MCF 10A (cell line): Measurements from ENCODE around the gene DBNL. TPM values are rescaled to one million over a fixed set of nuclear protein-coding genes. Genes with fewer than 3 reads are reported as not detected.
A peak's percentile ranks its signal among the peaks of the same experiment; 100 is the strongest.

Experiments used
- BruUV-seq: library from RNA; stranded (reverse); fragments of 400-500 nt; replicated peaks from 2 replicates; lab custom pipeline; 2021; lab: Mats Ljungman, UMichigan
- CTCF ChIA-PET: fragments of 300-600 bp; sonication (Branson Sonifier 250); formaldehyde crosslinking; extraction: SDS; loops from one replicate; lab custom pipeline; 2021; ENCODE audit warnings: antibody characterized with exemption, inconsistent platforms; lab: Yijun Ruan, JAX
- POLR2A ChIA-PET: fragments of 300-600, 350-650 bp; sonication (Branson Sonifier 250); formaldehyde crosslinking; extraction: SDS; loops from one replicate; lab custom pipeline; 2020; ENCODE audit warnings: antibody characterized with exemption, inconsistent platforms; lab: Yijun Ruan, JAX
- DNase-seq: peaks from one replicate; pipeline ENCODE4 v3.0.0-alpha.2; 2018; ENCODE audit not compliant: unreplicated experiment
- H3K27ac Mint-ChIP-seq: one replicate; pipeline ENCODE4 v1.8.0; 2022; ENCODE audit warnings: mild to moderate bottlenecking, low read depth, mixed read lengths; ENCODE audit not compliant: unreplicated experiment
- H3K27me3 Mint-ChIP-seq: one replicate; pipeline ENCODE4 v1.8.0; 2022; ENCODE audit warnings: mixed read lengths; ENCODE audit not compliant: insufficient read depth, unreplicated experiment
- H3K36me3 Mint-ChIP-seq: one replicate; pipeline ENCODE4 v1.8.0; 2022; ENCODE audit warnings: mild to moderate bottlenecking, moderate library complexity, mixed read lengths; ENCODE audit not compliant: insufficient read depth, unreplicated experiment
- H3K4me1 Mint-ChIP-seq: one replicate; pipeline ENCODE4 v1.8.0; 2022; ENCODE audit warnings: mixed read lengths; ENCODE audit not compliant: insufficient read depth, unreplicated experiment
- H3K4me3 Mint-ChIP-seq: one replicate; pipeline ENCODE4 v1.8.0; 2022; ENCODE audit warnings: mild to moderate bottlenecking, moderate library complexity, mixed read lengths; ENCODE audit not compliant: unreplicated experiment
- H3K9me3 Mint-ChIP-seq: one replicate; pipeline ENCODE4 v1.8.0; 2022; ENCODE audit warnings: mixed read lengths; ENCODE audit not compliant: unreplicated experiment
- intact Hi-C: fragments of 100-400 bp; cut with micrococcal nuclease; formaldehyde crosslinking; loops from 2 replicates; pipeline ENCODE4 v1.14.1; 2022
- total RNA-seq: library from RNA; stranded (reverse); gene quantifications from 2 replicates; pipeline ENCODE4 v1.2.3, GENCODE V29; 2022
- TF ChIP-seq, protein P1 (sequence below): fragments of 200-600 bp; IDR thresholded peaks from one replicate; pipeline ENCODE4 v1.8.0; 2022; ENCODE audit warnings: antibody characterized with exemption, mild to moderate bottlenecking; ENCODE audit not compliant: unreplicated experiment

Gene DBNL
- total RNA-seq, 1 experiment from 2014 or later: 49.7 TPM

DNA sequence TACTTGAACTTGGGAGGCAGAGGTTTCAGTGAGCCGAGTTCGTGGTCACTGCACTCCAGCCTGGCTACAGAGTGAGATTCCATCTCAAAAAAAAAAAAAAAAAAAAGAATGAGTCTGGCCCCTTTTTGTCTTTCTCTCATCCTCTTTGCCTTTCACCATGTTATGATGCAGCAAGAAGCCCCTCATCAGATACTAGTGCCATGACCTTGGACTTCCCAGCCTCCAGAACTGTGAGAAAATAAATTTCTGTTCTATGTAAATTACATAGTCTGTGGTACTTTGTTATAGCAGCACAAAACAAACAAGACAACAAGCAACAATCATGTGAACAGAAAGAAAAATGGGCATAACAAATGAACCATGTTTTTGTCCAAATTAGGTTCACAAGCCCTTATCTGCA is 2.3 kb upstream of the DBNL start:
- CTCF ChIA-PET: no interaction called here
- Mint-ChIP-seq H3K36me3 (peaks cover 7% of the 10 kb centered on the region), H3K27me3 (no peaks in the 10 kb centered on the region), H3K4me3 (no peak overlapping the region), H3K4me1 (peaks cover 17% of the 10 kb centered on the region), H3K9me3 (no peaks in the 10 kb centered on the region), H3K27ac (no peak overlapping the region)
- DNase-seq: no peak
- BruUV-seq: no TSS peak
- TF ChIP-seq, protein P1, sequence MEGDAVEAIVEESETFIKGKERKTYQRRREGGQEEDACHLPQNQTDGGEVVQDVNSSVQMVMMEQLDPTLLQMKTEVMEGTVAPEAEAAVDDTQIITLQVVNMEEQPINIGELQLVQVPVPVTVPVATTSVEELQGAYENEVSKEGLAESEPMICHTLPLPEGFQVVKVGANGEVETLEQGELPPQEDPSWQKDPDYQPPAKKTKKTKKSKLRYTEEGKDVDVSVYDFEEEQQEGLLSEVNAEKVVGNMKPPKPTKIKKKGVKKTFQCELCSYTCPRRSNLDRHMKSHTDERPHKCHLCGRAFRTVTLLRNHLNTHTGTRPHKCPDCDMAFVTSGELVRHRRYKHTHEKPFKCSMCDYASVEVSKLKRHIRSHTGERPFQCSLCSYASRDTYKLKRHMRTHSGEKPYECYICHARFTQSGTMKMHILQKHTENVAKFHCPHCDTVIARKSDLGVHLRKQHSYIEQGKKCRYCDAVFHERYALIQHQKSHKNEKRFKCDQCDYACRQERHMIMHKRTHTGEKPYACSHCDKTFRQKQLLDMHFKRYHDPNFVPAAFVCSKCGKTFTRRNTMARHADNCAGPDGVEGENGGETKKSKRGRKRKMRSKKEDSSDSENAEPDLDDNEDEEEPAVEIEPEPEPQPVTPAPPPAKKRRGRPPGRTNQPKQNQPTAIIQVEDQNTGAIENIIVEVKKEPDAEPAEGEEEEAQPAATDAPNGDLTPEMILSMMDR: no peak
- intact Hi-C loops: no loop called here
- POLR2A ChIA-PET: no interaction called here

DNA sequence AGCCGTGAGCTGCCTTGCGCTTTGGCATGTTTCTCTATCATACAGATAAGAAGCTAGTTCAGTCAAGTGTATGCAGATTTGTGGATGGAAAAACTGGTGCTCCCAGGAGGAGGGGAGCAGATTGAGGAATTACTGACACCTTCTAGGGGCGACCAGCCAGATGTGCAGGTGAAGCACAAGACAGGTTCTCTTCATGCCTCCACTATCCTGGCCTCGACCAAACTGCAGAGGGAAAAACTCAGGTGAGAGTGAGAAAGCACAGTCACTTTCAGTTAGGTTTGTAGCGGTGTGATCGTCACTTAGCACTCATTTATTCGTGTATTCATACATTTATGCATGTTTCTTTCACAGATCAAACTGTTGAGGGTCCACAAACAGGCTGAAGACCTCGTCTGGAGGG is 600 bp upstream of the DBNL start:
- peak overlapping the region; percentile 86 for H3K27ac Mint-ChIP-seq
- intact Hi-C loops: no loop called here
- BruUV-seq: TSS peak; percentile 91
- ChIA-PET POLR2A (interaction anchor here (0.6 to 2.0 kb wide), 24 partner anchors 9 to 957 kb away, joined by 3 to 24 read pairs (median 5); partner anchors contain the start of genes DDX56, NUDCD3, PGAM2 and POLD2), CTCF (no interaction called here)
- peaks cover 26% of the 10 kb centered on the region for H3K4me1 Mint-ChIP-seq
- TF ChIP-seq, protein P1: no peak
- no peaks in the 10 kb centered on the region for H3K27me3 Mint-ChIP-seq
- H3K9me3 Mint-ChIP-seq: no peaks in the 10 kb centered on the region
- H3K4me3 Mint-ChIP-seq: peak overlapping the region; percentile 78
- H3K36me3 Mint-ChIP-seq: peaks cover 7% of the 10 kb centered on the region
- DNase-seq: no peak

DNA sequence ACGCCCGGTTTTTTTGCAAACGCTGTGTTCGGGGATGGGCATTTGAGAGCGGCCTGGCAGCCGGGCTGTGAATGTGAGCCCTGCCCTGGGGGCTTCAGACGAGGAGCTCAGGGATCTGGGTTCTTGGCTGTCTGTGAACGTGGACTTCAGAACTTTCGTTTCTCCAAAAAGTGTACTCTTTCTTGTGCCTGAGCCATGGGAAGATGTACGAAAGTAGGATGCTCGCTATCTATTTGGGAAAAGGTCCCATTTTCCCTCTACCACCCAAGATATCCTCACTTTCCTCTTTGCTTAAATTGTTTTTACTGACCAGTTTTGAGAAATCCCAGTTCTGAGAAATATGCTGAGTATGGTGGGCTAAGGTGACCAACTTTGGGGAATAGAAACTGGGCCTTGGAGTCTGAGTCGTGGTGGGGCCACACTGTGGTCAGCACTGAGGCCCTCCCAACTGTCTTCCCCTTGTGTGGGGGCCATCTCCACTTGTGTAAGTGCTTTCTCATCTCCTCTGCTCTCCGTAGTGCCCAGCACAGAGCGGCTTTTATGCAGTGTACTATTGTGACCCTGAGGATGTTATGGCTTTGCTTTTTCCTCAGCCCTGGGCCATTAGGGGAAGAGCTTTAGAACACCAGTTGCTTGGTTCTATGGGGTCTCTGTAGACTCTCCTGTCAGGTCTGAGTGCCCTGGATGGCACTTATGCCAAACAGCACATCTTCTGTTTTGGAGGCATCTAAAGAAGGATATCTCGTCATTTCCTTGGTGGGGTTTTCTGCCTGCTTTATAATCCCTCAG is 918 bp downstream of the DBNL start:
- Mint-ChIP-seq H3K4me1 (peaks cover 26% of the 10 kb centered on the region), H3K27me3 (no peaks in the 10 kb centered on the region), H3K27ac (peak overlapping the region; percentile 86), H3K9me3 (no peaks in the 10 kb centered on the region), H3K4me3 (peak overlapping the region; percentile 78), H3K36me3 (peaks cover 7% of the 10 kb centered on the region)
- TSS peak; percentile 30 for BruUV-seq
- peak; percentile 55 for DNase-seq
- ChIA-PET CTCF (interaction anchor here (1.3 kb wide), 1 partner anchor 17 kb away, joined by 4 read pairs; no protein-coding TSS in a partner anchor), POLR2A (interaction anchor here (0.6 to 2.0 kb wide), 10 partner anchors 12 to 594 kb away, joined by 3 to 24 read pairs (median 6); partner anchors contain the start of genes NUDCD3, PGAM2 and YKT6)
- TF ChIP-seq, protein P1: no peak
- intact Hi-C loops: no loop called here

DNA sequence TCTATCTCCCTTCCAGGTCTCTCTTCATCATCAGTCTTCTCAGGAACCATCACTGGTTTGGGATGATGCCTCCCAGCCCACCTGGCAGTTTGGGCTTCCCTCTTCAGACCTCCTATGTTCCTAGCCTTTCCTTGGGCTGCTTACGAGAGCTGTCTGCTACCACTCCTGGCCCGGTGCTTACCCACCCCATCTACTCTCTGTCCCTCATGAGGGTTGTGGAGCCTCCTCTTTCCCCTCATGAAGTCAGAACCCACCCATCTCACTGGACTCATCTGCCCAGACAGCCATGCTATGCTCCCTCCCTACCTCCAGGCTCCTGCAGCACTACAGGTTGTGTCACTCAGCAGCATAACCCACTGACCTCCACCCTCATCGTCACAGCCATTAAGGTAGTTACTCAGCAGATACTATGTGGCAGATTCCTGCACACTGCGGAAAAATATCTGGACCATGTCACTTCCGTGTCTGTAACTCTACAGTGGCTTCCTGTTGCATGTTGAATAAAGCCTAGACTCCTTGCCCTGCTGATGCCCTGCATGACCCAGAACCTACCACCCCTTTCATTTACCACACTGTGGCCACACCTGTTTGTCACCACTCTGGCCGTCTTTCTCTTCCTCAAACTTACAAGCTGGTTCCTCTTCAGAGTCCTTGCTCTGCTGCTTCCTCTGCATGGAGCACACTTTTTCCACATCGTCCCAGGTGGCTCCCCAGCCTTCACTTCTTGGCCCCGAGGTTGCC is 2.0 kb downstream of the DBNL start:
- TF ChIP-seq, protein P1: no peak
- no TSS peak for BruUV-seq
- Mint-ChIP-seq H3K4me3 (peak overlapping the region; percentile 78), H3K36me3 (peaks cover 15% of the 10 kb centered on the region), H3K27ac (peak overlapping the region; percentile 69), H3K9me3 (no peaks in the 10 kb centered on the region), H3K4me1 (peaks cover 26% of the 10 kb centered on the region), H3K27me3 (no peaks in the 10 kb centered on the region)
- intact Hi-C loops: no loop called here
- CTCF ChIA-PET: no interaction called here
- POLR2A ChIA-PET: interaction anchor here (0.7 to 1.8 kb wide), 3 partner anchors 11 to 20 kb away, joined by 4 to 6 read pairs (median 5); no protein-coding TSS in a partner anchor
- DNase-seq: no peak
